Fibroblast of peridontal ligament (primary cell): ENCODE data around the gene TMUB2.

Experiments used
- DNase-seq: peaks from one replicate; pipeline ENCODE4 v3.0.0-alpha.2; 2010; ENCODE audit errors: extremely low read depth

TMUB2 gene

GRCh38 chr17:44176671-44177501, 9.9 kb upstream of the TMUB2 start:
- no peak for DNase-seq

- DNase-seq, result no peak
Observed at GRCh38 chr17:44177640-44178039, 9.1 kb upstream of the TMUB2 start.

GRCh38 chr17:44178133-44178532, 8.6 kb upstream of the TMUB2 start:
- DNase-seq, result no peak

GRCh38 chr17:44183024-44183423, 3.7 kb upstream of the TMUB2 start:
- DNase-seq, result no peak

GRCh38 chr17:44184212-44184810, 2.5 kb upstream of the TMUB2 start:
- no peak for DNase-seq

GRCh38 chr17:44187131-44187899, 543 bp downstream of the TMUB2 start:
- DNase-seq, result peak; percentile 63

- DNase-seq, result no peak
Observed at GRCh38 chr17:44188576-44189403, 2.0 kb downstream of the TMUB2 start.

GRCh38 chr17:44190481-44190880, 3.7 kb downstream of the TMUB2 start:
- DNase-seq, result no peak

- DNase-seq, result no peak
Observed at GRCh38 chr17:44191369-44191768, 4.6 kb downstream of the TMUB2 start.

GRCh38 chr17:44191941-44192496, 5.2 kb downstream of the TMUB2 start:
- DNase-seq, result no peak

GRCh38 chr17:44192750-44193149, 6.0 kb downstream of the TMUB2 start:
- DNase-seq, result no peak

- no peak for DNase-seq
Observed at GRCh38 chr17:44193326-44194084, 6.7 kb downstream of the TMUB2 start.

- DNase-seq, result no peak
Observed at GRCh38 chr17:44197107-44197506, 10.3 kb downstream of the TMUB2 start.

- DNase-seq, result peak; percentile 76
Observed at GRCh38 chr17:44197980-44198720, 11.4 kb downstream of the TMUB2 start.

GRCh38 chr17:44198721-44199552, 12.2 kb downstream of the TMUB2 start:
- no peak for DNase-seq

- peak; percentile 95 for DNase-seq
Observed at GRCh38 chr17:44199553-44200477, 13.0 kb downstream of the TMUB2 start, which contains the start of gene ATXN7L3. ATXN7L3 (minus strand) TSS chr17:44199884; CDS start chr17:44198070, 1,814 bp downstream.

GRCh38 chr17:44200478-44201155, 13.8 kb downstream of the TMUB2 start:
- no peak for DNase-seq
